Effector CD4-positive, alpha-beta T cell (primary cell): ENCODE data around the gene POLR3C.

Source experiments
- DNase-seq: peaks from one replicate; pipeline ENCODE4 v3.0.0-alpha.2; 2020

The POLR3C gene

DNA sequence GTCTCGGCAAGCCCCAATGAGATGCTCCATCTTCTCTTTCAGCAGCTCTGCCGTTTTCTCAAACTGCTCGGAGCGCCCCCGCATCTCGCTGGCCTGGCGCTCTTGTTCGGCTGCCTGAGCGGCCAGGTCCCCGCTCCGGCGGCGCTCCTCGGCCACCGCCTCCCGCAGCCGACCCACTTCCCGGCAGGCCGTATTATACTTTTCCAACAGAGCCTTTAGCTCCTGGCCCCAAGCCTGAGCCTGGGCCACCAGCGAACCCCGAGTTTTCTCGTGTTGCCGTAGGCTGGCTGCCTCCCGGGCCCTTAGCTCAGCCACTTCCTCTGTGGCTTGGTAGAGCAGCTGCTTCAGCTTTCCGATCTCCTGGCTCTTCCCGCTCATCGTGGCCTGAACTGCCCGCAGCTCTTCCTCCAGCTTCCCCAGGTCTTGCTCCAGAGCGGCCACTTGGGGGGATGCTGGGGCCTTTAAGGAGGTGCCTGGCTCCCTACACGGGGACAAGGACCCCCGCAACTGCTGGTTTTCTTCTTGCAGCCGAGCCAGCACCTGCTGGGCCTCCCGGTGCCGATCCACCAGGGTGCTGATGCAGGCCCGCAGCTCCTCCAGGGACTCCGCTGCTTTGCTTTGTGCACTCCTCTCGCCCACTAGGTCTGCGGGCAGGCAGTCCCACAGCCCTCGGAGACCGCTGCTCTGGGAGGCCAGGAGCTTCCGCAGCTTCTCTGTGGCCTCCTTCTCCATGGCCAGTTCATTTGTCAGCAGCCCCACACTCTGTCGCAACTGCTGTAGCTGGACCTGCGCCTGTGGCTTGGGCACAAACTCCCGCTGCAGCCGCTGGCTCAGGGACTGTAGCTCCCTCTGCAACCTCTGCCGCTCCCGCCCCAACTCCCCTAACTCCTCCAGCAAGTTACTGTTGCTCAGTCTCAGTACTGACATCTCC is 48.3 kb downstream of the POLR3C start:
- DNase-seq: peak; percentile 11

DNA sequence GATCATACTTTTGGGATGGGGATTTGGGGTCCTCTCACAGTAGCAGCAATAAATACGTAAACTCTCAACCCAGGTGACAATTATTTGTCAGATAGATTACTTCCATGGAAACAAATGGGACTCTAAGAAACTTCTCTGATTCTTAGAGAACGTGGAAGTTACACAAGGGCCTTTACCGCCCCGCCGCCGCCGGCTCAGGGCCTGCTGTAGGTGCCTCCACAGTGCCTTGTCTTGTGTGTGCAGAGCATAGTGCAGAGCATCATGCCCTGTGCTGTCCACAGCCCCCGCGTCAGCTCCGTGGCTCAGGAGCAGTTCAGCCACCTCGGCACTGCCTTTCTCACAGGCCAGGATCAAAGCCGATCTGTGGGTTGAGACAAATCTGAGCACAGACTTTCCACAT is 50.6 kb downstream of the POLR3C start:
- DNase-seq: no peak

- no peak for DNase-seq
Observed at GRCh38 chr1:145877923-145878486, 54.0 kb downstream of the POLR3C start.

- DNase-seq: no peak
Observed at GRCh38 chr1:145878724-145879123, 54.7 kb downstream of the POLR3C start.

GRCh38 chr1:145879775-145880174 is 55.8 kb downstream of the POLR3C start:
- DNase-seq: no peak

DNA sequence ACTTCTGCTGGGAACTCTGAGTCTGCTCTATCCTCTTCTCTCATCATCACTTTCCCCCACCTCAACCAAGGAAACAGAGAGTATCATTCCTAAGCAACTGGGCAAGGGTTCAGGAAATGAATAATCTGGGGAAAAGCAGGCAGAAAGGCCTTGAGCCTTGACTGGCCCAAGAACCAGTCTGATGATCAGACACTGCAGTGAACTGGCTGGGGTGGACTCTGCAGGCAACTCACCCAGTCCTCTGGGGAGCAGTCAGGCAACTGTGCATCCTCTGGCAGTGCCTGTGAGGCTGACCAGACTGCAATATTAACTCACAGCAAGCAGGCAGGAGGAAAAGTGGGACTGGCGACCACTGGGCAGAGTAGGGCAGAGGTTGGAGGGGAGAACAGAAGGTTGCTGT is 60.7 kb downstream of the POLR3C start:
- DNase-seq: no peak

GRCh38 chr1:145885738-145886287 is 61.8 kb downstream of the POLR3C start, which contains the start of gene ANKRD35:
Gene ANKRD35 (minus strand): TSS chr1:145885866. CDS start chr1:145885758, 108 bp downstream.
- DNase-seq: peak; percentile 81

DNA sequence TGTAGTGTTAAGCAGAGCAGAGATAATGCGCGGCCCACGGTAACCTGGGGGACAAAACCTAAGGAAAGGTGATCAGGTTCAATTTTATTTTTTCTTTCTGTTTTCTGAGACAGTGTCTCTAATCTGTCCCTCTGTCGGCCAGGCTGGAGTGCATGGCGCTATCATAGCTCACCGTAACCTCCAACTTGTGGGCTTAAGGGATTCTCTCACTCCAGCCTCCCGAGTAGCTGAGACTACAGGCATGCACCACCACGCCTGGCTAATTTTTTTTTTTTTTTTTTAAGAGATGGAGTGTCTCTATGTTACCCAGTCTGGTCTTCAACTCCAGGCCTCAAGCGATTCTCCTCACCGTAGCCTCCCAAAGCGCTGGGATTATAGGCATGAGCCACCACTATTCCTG is 62.4 kb downstream of the POLR3C start:
- no peak for DNase-seq

DNA sequence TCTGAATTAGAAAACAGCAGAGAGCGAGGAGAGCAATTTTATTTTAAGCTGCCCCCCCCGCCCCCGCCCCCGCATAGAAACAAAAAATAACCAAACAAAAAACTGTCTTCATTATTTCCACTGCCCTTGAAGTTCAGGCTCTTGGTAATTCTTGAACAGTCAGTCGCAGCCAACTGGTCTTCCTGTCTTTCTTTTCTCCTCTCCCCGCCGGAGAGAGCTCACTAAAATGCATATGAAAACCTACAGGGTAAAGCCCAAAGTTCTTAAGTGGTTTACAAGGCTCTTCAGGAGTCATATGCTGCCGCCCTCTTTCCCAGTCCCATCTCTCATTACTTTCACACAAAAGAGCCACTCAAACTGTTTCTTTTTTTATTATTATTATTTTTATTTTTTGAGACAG is 62.8 kb downstream of the POLR3C start:
- no peak for DNase-seq

DNA sequence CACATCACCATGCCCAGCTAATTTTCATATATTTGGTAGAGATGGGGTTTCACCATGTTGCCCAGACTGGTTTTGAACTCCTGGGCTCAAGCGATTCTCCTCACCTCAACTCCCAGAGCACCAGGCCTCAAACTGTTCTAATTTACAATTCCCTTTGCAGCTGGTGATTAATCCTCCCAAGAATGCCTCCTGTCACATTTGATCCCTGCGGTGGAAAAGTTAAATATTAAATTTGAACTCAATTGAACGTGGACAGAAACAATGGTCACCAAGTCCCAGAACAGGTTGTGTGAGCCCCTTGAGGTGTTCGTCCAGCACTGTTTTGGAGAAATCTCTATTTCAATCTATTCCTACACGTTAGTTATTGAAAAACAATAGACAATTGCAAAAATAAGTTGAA is 63.6 kb downstream of the POLR3C start:
- no peak for DNase-seq

GRCh38 chr1:145889722-145890121 is 65.7 kb downstream of the POLR3C start:
- no peak for DNase-seq

GRCh38 chr1:145891143-145891542 is 67.1 kb downstream of the POLR3C start:
- no peak for DNase-seq

DNA sequence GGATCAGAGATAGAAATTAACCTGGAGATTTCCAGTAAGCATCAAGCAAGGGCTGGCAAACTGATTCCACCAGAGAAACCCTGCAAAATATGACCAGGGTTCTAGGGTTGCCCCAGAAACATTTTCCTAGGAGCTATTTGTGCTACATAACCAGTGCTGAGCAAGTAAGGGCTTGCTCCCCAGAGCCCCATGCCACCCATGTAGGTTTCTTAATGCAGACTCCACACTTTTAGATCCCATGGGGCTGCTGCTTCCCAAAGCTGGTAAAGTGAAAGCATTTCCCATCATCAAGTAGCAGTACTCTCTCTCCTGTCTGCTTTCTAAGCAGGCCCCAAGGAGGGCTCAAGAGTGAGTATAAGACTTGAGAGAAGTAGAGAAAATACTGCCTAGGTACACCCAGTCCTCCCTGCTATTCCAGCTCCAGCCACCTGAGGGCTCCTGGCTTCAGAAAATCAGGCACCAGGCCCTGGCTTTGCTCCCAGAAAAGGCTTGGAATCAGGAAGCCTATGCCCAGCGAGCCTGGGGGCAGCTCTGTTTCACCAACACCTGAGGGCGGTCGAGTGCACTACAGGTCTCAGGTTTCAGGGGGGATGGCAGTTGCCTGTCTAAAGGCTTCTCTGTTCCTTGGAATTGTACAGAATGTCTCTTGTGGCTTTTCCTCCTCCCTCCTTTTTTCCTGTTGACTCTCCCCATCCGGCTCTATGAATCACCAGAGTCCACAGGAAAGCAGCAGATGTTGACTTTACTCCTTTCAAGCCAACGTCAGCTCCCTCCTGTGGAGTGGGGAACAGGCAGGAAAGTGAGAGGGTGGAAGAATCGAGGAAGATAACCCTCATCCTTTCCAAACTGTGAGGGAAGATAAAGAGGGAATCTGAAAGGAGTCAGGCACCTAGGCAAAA is 67.8 kb downstream of the POLR3C start:
- DNase-seq: peak; percentile 42

DNA sequence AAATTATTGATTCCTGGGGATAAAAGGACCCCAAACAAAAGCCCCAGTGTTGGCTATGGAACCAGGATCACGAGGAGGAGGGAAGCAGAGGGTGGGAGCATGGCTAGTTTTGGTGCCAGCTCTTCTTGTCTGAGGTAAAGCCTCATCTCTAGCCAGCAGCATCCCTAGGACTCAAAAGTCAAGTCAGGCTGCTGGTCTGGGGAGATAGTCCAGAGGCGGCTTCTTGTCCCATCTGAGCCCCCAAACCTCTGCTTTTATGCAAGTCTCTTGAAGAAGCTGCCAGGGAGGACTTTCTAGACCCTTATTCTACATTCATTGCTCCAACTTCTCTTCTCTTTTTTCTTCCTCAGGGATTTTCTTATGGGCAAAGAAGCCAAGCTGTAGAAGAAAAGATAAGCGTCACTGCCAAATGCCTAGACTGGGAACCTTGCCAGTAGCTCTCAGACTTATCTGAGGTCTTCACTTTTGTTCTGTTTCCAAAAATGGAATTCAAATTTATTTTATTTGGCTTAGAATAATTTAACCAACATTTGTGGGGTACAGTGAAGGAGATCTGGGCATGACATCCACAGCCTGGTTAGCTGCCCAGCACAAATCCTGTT is 68.6 kb downstream of the POLR3C start:
- no peak for DNase-seq

- DNase-seq: no peak
Observed at GRCh38 chr1:145893306-145894055, 69.5 kb downstream of the POLR3C start.
